ENCODE results near the gene TNFAIP8.

TNFAIP8 gene

DNA sequence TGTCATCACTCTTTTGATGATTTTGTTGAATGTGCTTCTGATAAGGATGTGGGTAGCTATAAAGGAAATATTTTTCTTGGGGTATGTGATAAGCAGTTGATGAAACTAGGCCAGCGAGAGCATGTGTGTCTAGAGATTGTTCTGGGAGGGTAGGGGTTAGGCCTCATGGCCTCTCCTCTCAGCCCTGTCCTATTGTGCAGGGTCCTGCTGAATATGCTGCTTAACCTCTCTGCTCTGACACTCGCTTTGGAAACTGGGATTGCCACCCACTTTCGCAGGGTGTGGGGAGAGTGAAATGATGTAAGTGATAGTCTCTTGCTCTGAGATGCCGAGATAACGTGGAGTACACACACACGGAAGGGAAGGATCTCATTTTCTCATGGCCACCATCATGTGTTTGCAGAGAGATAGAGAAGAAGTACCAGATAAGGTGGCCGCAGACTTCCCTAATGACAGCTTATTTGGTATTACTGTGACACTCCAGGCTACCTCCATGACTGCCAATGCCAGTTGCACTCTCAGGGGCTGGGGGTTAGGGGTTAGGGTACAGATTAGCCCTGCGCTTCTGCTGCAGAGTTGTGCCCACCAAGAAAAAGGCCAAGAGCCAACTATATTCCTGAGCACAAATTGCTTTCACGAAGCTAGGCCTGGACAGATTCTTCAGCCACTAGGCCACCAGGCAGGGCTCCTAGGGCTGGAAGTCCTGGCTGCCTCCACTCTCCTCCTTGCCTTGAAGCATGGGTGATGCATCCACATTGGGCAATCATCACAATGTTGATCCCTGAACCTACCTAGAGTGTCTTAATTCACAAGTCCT, 25.2 kb upstream of the TNFAIP8 start:
- peak; percentile 98 for DNase-seq

DNA sequence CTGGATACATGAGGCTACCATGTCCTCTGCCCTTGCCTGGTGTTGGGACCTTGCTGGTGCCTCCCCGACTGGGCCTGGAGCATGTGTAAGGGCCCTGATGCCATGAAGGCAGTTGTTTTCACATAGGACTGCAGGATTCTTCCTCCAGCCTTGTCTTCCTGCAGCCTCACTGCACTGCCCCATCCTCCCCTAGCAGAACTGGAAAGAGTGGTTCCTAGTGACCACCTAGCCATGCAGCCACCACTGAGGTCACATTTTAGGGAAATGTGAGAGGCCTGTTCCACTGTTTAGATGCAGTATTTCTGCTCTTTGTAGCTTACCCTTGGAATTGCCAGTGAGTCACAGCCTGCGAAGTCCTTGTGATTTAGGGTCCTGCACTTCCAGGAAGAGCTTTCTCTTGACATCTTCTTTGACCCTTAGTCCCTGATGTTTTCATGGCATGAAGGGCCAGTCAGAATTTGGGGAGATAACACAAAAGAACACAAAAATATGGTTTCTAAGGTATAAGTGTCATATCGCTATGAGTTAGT, 24.2 kb upstream of the TNFAIP8 start:
- DNase-seq, result no peak

DNA sequence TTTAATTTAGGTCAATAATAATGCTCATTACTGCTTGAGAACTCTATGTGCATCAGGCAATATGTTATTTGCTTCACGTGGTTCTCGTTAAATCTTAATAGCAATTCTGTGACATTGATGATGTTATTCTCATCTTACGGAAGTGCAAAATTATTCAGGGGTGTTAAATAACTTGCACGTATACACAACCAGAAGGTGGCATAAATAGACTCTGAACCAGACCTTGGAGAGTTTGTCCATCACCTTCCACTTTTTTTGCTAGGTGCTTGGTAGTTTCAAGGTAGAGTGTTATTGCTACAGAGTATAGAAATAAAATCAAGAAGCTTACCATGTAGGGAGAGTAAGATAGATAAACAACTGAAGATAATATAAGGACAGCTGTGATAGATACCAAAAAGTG, 23.6 kb upstream of the TNFAIP8 start:
- no peak for DNase-seq

DNA sequence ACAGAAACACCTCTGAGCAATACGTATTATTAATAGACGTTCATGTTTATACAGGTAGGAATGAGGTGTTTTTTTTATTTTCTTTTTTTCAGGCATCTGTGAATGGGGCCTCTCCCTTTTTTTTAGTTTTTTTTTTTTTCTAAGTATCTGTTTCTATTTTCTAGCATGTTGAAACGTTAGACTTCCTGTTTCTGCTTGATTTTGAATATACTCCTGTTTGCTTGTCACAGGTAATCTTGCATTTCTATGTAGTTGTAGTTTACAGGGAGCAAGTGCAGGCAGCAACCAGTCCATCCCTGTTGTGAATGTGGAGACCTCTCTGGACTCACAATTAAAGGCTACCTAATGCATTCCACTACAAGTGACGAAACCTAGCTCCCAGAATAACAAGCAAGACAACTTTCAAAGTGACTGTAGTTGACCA, 22.8 kb upstream of the TNFAIP8 start:
- no peak for DNase-seq

DNA sequence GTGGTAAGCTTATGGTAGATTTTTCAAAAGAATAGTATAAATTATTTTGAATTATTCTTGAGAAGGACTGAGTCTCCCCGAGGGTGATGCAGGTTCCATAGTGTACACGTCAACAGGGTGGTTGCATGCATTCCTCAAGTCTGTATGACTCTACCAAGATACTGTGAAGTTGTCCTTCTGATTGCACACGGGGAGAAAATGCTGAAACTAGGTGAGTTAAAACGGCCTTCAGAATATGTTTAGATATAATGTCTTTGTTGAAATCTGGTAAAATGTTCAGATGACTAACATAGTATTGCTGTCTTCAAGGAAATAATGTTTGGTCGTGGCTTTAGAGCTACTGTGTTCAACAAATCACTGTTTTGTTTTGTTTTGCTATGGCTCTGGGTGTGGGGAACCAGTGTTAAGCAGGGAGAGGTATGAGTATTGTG, 22.4 kb upstream of the TNFAIP8 start:
- no peak for DNase-seq

DNA sequence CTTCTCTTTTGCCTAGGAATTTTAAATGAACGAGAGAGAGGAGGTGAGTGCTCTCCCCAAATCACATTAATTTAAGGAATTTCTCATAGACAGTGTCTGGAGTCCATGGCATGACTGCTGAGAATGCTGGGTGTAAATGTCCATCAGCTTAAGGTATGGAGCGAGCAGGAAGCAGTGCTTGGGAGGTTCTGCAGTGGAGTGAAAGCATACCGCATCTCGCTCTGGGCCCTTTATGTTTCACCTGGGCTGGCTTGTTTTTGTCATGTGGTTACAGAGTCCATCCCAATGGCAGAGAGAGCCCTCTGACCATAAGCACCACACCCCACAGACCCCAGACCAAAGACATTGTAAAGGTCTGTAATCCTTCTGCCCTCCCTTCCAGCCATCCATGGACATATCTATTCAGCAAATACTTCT, 20.6 kb upstream of the TNFAIP8 start:
- no peak for DNase-seq

DNA sequence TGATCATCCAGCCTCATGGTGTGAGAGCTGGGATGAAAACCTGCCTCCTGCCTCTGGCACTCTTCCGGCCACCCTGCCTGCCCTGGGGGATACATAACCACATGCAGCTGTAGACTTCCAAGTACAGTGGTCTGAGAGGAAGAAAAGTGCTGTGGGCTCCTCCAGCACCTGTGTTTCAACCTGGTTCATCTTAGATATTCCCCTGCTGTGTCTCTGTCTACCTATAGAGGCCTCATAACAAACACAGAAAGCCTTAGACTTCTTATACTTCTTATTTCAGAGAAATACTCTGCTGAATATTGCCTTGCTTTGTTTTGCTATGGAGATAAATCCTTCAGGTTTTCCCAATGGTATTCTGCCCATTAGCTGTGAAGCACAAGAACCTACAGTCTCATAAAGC, 19.6 kb upstream of the TNFAIP8 start:
- no peak for DNase-seq

DNA sequence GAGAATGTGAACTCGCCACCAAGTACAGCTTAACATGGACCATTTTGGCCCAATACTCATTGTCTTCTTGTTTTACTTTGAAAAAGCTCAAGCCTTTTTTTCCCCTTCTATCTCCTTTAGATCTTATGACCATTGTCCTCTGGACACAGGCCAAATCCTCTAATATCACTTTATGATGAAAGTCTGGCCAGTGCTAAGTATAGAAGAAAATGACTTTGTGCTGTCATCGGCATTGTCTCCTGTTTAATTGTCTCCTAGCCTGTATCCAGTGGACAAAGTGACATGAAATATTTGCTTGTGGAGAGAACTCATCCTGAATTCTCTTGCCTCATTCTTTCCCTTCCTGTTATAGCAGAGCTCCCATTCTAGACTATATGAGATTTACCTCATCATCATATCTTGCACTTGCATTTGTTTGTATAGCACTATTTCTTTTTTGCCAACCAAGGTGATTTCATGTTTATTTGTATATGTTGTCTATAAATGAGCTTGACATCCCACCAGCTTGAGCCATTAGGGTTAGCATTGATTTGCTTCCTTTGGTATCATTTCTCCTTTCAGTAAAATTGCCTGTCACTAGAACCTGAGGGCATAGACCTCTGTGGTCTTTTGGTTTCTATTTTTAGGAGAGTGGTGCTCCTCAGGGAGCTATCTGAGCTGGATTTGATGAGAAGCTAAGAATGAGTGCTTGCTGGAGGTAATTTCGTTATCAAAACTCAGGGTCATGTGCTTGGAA, 18.8 kb upstream of the TNFAIP8 start:
- DNase-seq, result peak; percentile 70

DNA sequence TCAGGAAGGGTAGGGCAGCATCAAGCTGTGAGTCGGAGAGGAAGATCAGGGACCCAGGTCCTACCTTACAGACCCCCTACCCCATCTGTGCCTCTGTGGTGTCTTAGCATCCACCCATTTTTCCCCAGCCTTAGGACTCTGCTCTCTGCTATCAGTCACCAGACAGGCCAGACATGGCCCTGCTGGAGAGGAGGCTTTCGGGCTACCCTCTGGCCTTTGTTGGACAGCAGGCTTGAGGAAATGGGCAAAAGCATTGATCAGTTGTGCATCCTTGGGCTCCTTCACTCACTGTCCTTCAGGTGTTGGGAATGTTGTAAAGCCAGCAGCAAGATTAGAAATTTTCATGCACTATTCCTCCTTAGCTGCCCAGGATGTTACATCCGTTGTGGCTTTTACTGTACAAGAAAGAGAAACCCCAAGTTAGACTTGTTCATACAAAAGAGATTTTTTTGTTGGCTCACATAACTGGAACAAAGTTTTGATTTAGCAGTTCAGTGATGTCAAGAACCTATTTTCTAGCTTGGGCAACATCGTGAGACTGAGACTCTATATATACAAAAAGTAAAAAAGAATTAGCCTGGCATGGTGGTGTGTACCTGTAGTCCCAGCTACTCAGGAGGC, 17.4 kb upstream of the TNFAIP8 start:
- DNase-seq, result no peak

DNA sequence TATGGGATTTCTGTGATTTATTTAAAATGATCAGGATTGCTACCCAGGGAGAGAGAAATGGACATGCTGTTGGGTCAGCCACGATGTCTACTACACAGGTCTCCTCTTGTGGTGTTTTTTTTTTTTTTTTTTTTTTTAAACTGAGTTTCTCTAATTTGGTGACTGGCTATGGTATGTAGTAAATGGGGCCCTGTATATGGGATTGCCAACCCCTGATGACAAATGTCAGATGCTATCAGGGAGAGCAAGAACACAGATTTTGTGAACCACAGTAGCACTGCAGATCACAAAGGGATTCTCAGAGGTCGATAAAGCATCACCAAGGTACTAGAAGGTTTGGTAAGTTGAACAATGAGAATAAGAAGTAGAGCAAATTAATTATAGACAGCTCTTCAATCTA, 16.5 kb upstream of the TNFAIP8 start:
- no peak for DNase-seq

DNA sequence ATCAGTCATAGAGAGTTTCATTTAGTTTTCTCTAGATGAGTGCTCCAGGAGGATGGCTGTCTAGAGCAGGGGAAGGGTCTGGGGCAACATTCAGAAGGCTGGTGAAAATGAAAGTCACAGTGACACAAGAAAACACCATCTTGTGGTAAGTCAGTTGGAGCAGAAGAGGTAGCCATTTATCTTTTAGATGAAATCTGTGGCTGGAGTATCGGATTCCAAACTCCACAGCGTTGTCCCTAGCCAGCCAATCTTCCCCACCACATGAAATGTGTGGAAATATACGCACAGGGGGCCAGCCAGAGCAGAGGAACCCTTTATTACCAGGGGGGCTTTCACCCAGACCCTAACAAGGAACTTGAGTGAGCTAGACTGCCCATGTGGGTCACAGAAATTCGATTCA, 15.9 kb upstream of the TNFAIP8 start:
- no peak for DNase-seq

DNA sequence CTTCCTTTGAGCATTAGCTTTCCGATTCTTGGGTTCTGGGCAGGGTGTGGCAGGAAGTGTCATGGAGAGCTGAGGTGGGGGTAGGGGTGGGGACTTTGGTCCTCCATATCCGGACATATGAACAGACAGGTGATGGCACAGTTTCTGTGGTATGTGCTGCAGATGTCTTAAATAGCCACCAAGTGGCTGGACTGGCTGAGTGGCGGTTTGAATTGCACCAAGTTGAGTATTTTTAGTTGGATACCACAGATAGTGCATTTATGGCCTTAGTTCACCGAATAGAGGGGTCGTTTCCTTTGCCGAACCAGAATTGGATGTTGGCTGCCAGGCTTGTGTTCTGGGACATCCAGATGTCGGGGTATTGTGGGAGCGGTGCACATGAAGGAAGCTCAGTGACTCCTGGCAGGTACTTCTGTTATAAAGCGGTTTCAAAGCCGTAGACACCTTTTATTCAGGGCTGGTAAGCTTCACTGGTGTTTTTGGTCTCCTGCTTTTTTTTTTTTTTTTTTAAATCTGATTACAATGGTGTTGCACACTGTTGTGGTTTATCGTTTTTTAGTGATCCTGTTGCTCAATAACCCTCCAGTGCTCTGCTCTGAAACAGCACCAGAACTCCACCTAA, 15.1 kb upstream of the TNFAIP8 start:
- peak; percentile 76 for DNase-seq

DNA sequence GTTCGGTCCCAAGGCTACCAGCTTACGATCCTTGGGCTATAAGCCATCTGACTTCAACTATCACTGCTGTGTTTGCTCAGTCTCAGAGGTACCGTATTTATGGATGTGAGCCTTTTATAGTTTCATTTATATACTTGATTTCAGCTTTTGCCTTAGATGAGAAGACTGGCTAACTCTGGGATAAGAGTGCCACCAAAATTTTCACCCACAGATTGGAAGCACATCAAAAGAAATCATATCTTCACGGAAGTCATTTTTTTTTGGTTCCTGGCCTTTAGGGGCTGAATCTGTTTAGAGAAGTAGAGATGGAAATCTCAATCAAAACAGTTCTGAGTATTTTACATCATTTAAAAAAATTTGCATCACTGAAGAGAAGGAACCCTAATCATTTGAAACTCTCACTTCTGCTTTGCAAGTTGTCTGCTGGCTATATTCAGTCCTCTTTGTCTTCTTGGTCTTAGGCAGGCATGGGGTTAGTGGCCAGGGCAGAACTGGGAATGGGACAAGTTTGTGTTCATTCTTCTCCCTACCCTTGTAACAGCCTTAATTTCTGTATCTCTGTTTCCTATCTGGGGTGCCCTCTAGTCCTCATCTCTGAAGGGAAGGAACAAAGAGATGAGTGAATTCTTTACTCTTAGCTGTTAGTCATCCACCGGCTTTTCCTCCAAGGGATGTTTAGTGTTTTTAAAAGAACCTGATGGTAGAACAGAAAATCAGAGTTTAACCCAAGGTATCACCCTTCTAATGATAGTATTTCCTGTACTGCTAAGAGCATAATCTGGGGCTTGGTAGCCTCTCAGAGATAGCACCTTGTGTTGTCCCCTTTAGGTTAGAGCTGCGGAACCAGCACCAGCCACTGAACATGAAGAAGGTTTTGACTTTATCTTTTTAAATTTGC, 14.1 kb upstream of the TNFAIP8 start:
- peak; percentile 63 for DNase-seq

DNA sequence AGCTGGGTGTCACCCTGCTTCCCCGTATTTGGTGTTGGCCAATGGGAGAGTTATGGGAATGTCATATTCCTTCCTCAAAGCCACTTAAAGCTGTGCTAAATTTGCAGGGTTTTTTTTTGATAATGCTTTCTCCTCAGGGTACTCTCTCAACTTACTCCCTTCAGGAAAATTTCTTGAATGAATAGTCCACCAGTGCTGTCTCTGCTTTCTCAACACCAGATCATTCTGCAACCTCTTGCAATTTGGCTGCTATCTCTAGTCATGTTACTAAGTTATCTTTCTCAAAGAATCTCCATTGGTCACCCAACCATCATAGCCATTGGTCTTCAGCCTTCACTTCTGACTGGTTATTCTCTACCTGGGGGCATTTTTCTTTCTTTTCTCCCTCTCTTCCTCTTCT, 13.4 kb upstream of the TNFAIP8 start:
- DNase-seq, result no peak

DNA sequence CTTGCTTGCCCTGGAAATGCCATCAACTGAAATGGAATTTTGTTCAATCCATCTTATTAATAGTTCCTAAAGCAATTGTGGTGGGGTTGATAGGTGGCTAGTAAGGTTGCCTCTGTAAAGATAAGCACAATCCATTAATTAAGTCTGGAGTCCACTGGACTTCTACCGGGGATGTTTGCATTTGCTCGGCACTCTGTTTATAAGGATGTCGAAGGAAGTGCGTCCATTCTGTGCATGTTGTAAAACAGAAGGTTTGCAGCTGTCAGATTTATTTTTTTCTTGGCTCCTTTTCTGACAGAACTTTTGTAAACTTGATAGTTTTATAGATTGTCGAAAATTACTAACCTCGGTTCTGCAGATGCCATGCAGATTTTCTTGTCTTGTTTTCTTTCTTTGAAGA, 12.8 kb upstream of the TNFAIP8 start:
- no peak for DNase-seq

DNA sequence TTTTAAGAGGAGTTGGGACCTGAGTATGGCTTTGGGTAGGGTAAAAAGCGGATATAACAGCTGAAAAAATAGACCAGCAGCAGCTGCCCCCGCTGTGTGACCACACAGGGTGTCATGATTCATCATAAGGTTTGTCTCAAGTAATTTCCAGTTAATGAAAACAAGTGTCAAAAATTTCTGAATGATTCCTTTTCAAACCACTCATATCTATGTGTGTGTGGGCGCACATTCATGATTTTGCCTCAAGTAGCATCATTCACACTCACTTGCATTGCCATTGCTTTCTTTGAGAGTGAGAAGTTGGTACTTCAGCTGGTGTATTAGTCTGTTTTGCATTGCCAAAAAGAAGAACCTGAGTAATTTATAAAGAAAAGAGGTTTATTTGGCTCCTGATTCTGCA, 12.1 kb upstream of the TNFAIP8 start:
- no peak for DNase-seq

DNA sequence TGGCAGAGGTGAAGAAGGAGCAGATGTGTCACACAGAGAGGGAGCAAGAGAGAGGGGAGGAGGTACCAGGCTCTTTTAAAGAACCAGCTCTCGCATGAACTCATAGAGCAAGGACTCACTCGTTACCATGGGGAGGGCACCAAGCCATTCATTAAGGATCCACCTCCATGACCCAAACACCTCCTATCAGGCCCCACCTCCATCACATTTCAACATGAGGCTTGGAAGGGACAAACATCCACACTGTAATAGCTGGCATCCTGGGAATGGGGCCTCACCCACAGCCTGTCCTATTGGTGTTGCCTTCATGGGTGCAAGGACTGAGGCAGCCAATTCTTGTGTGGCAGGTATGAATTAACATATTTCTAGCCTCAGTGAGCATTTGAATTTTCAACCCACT, 11.6 kb upstream of the TNFAIP8 start:
- DNase-seq, result no peak

DNA sequence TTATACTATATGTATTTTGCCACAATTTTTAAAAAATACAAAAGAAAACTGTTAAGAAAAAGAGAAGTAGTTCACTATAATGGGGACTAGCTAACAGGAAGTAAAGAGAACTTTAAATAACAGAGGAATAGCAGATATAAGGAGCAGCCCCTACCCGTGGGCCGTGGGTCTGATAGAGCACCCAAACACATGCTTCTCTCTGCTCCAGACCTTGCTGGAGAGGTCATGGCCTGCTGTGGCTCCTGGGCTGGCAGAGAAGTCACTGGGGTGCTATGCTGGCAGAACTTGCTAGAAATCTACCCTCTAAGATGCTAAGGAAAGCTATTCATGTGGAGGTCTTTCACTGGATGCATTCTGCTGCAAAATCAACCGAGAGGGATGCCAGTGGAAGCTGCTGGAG, 10.0 kb upstream of the TNFAIP8 start:
- no peak for DNase-seq

DNA sequence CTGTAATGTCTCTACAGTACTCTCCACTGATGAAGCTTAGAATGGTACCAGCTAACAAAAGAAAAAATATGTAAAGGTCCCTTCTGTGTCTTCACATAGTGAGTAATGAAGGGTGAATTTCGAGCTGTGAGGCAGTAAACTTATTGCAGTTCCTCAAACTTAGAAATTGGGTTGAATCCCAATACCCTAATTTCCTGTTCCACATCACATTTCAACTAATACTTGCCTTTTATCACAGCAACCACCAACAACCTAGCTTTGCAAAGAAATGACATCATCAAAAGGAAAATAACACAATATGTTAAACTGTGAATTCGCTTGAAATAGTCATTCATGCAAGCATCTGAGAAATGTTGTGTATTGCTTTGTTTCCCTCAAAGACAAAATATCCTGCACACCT, 9.4 kb upstream of the TNFAIP8 start:
- no peak for DNase-seq

DNA sequence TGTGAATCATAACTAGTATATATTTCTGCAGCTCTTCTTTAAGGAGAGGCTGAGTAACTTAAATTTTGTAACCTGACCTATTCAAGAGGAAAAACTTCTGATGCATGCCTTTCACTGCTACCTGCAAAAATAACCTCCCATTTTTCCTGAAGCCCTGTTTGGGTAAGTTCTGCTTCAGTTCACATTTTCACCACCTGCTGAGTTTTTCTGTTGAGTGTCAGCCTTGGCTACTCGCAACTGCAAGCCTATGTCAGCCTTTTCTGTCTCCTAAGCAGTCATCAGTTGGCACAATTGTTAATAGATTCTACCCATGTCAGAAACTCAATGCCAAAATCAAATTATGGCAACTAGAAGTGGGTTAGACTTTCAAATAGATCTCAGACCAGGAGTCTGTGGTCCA, 8.2 kb upstream of the TNFAIP8 start:
- DNase-seq, result no peak

DNA sequence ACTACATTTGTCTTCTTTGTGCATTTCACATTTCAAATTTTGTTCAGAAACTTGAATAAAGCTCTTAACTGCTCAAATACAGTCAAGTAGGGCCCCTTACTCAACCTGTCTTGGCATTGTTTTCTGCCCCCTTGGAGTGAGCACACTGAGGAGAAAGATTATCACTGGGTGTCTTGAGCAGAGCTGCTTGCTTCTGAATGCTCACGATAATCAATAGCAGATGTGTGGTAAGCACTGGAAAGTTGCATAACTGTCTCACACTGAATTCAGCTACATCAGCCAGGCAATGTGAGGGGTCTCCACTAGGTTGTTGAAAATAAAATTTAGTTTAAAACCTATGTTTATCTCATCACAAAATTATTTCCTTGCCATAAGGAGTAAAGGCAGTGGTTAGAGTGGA, 7.8 kb upstream of the TNFAIP8 start:
- DNase-seq, result no peak

DNA sequence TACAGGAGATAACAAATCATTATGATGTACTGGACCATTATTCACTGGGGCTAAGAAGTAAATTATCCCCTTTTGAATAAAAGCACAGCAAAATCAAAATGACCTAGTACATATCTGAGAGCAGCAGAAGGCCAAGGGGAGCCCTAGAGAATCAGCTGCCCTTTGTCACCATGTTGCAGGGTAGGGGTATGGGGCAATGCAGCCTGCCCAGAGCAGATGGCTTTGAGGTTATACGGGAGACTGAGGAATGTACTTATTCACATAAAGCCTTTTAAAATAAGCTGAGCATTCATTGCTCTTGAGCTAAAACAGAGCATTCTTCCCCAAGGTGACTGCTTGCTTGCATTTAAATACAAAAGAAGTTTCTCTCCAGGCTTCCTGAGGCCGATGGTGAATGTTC, 2.6 kb upstream of the TNFAIP8 start:
- DNase-seq, result no peak

Measured in hematopoietic multipotent progenitor cell treated with erythropoietin and hydrocortisone succinate and interleukin-3 and kit ligand, for 6 days (in vitro differentiated cells).